Fibroblast of mammary gland (primary cell): ENCODE results near the gene TENT5C.
A peak's percentile ranks its signal among the peaks of the same experiment; 100 is the strongest.

ENCODE experiments used
- DNase-seq: peaks from one replicate; pipeline ENCODE4 v3.0.0-alpha.2; 2010; ENCODE audit warnings: low read depth
- H3K4me3 ChIP-seq: 2 replicates; pipeline ENCODE4 v1.5.1; 2011; ENCODE audit warnings: low read depth, mild to moderate bottlenecking, low read length, moderate library complexity; ENCODE audit not compliant: control insufficient read depth
- TF ChIP-seq, protein P1 (sequence below): conservative IDR thresholded peaks from 2 replicates; pipeline ENCODE4 v1.5.1; 2011; ENCODE audit warnings: low read depth, low read length, inconsistent platforms; ENCODE audit not compliant: control insufficient read depth, insufficient read depth

TENT5C gene

GRCh38 chr1:117650840-117651568 lies 45.2 kb downstream of the TENT5C start:
- H3K4me3 ChIP-seq: no peak overlapping the region
- no peak for DNase-seq
- TF ChIP-seq, protein P1, sequence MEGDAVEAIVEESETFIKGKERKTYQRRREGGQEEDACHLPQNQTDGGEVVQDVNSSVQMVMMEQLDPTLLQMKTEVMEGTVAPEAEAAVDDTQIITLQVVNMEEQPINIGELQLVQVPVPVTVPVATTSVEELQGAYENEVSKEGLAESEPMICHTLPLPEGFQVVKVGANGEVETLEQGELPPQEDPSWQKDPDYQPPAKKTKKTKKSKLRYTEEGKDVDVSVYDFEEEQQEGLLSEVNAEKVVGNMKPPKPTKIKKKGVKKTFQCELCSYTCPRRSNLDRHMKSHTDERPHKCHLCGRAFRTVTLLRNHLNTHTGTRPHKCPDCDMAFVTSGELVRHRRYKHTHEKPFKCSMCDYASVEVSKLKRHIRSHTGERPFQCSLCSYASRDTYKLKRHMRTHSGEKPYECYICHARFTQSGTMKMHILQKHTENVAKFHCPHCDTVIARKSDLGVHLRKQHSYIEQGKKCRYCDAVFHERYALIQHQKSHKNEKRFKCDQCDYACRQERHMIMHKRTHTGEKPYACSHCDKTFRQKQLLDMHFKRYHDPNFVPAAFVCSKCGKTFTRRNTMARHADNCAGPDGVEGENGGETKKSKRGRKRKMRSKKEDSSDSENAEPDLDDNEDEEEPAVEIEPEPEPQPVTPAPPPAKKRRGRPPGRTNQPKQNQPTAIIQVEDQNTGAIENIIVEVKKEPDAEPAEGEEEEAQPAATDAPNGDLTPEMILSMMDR: no peak

DNA sequence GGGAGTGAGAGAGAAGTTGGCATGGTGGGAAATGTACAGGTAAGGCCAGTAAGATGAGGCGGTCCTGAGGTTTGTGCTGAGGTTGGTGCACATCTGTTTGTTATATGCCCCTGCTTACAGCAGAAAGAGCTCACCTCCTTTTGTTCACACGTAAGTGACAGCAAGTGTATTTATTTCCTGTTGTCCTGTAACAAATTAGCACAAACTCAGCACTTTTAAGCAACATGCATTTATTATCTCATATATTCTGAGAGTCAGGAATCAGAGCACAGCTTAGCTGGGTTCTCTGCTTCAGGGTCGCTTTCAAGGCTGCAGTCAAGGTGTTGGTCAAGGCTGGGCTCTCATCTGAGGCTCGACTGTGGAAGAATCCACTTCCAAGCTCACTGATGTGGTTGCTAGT lies 45.8 kb downstream of the TENT5C start:
- H3K4me3 ChIP-seq: no peak overlapping the region
- TF ChIP-seq, protein P1: no peak
- DNase-seq: no peak

DNA sequence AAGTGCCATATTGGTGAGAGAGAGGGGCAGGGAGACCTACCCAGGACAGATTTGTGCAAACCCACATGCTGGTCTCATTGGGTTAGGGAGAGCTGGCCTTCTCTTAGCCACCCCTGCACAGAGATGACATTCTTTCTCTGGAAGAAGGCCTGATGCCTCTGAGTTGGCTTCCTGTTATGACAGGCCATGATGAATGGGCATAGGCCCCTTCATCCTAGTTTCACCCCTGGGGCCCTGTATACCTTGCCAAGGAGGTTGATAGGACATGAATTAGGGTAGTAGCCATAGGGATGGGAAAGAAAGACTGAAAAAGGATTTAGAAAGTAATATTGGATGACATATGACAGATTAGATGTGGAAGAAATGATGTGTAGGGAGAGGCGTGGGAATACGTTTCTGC lies 46.6 kb downstream of the TENT5C start:
- peak; percentile 13 for DNase-seq
- no peak overlapping the region for H3K4me3 ChIP-seq
- TF ChIP-seq, protein P1: no peak

GRCh38 chr1:117653195-117653594 lies 47.3 kb downstream of the TENT5C start:
- H3K4me3 ChIP-seq: no peak overlapping the region
- TF ChIP-seq, protein P1: no peak
- no peak for DNase-seq

DNA sequence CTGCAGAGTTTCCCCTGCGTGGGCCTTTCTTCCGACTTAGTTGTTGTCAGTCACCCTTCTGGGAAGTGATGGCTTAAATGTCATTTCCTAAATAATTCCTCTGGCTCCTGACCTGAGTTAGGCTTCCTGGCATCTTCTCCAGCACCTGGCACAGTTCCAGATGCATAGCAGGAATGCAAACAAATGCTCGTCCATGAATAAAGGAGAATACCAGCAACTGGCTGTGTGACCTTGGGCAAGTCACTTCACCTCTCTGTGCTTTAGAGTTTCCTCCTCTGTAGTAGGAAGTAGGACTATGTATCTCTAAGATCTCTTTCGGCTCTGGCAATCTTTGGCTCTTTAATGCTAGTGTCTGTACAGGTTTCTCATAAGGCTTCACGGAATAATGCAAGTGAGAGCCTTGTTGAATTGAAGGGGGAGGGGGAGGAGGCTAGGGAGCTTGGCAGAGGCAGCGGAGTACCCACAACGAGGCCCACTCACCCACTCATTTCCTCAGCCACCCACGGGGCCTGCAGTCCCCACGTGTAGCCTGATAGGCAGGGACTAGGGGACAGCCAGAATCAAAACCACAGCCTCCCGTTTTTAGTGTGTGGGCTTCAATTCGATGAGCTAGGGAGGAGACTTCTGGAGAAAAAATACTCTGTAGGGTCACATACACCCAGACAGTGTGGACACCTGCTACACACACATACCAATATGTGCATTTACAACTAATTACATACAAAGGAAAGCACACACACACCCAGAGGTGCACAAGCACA lies 48.1 kb downstream of the TENT5C start:
- DNase-seq: no peak
- no peak overlapping the region for H3K4me3 ChIP-seq
- TF ChIP-seq, protein P1: no peak

DNA sequence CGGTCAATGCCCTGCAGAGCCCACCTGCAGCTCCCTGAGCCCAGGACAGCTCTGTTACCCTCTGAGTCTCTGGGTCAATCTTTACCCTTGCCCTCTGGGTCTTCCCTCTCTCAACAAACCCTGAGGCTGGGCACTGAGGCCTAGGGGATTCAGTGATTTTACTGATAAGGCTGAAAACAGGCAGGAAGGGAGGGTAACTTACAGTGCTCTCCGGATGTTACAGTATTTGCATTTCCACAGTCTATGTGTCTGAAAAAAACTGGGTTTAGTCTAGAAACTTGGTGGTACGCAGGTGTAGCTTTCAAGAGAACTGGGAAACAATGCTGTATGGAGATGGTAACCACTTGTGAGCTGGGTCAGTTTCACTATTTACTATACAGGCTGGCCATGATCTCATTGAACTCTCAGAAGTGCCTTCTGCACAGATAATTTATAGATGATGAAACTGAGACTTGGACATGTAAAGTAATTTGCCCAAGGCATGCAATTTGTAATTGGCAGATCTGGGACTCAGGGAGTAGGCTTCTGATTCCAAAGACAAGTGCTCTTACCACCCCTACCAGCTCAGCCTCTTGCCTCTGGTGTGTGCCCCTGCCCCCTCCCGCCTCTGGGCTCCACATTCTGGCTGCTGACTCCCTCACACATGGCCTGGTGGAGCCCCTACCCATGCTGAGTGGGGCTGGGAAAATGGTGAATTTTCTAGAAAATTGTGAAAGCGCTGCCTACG lies 48.8 kb downstream of the TENT5C start:
- no peak overlapping the region for H3K4me3 ChIP-seq
- DNase-seq: no peak
- TF ChIP-seq, protein P1: no peak
